ENCODE results near the gene SENP7. TPM values are rescaled to one million over a fixed set of nuclear protein-coding genes. Genes with fewer than 3 reads are reported as not detected.
"Not testable (repeated sequence)": the region's sequence is repeated elsewhere in the genome, so short reads cannot be mapped to it uniquely, and the experiment has no call there.

Gene SENP7
- total RNA-seq, 4 donors from 2014 or later = 5.3 to 16.8 (median 5.9) TPM

- ATAC-seq (no peak), DNase-seq (no peak)
- Histone ChIP-seq H3K4me3 (no peak overlapping the region), H3K4me1 (peaks cover 0 to 8% of the 10 kb centered on the region in 2 donors), H3K27me3 (no peaks in the 10 kb centered on the region), H3K27ac (no peak overlapping the region), H3K9me3 (no peaks in the 10 kb centered on the region), H3K36me3 (no peaks in the 10 kb centered on the region)
- intact Hi-C loops (cut with DNase I; ENCODE audit: low total_unique reads) = no loop called here
- in situ Hi-C loops (cut with MboI; ENCODE audit: low sequenced_read_pairs in 4 of 4) = no loop called here
- no peak for TF ChIP-seq CTCF (IDR thresholded peaks at IDR 0.05 in 4 of 5, conservative IDR thresholded peaks at IDR 0.05 in 1 of 5)
- no peak for TF ChIP-seq POLR2A (IDR thresholded peaks at IDR 0.05)
These were observed 48.8 kb downstream of the SENP7 start for GRCh38 chr3:101464235-101464634.

GRCh38 chr3:101461451-101461850 lies 51.6 kb downstream of the SENP7 start:
- DNase-seq (no peak), ATAC-seq (no peak)
- Histone ChIP-seq H3K27ac (no peak overlapping the region), H3K4me1 (peaks cover 0 to 5% of the 10 kb centered on the region in 2 donors), H3K36me3 (peaks cover 0 to 12% of the 10 kb centered on the region in 2 donors), H3K9me3 (no peaks in the 10 kb centered on the region), H3K4me3 (no peak overlapping the region), H3K27me3 (no peaks in the 10 kb centered on the region)
- intact Hi-C loops (cut with DNase I; ENCODE audit: low total_unique reads) (no loop called here), in situ Hi-C loops (cut with MboI; ENCODE audit: low sequenced_read_pairs in 4 of 4) (no loop called here)
- TF ChIP-seq CTCF (IDR thresholded peaks at IDR 0.05 in 4 of 5, conservative IDR thresholded peaks at IDR 0.05 in 1 of 5) (no peak), POLR2A (IDR thresholded peaks at IDR 0.05) (no peak)

- in situ Hi-C loops (cut with MboI; ENCODE audit: low sequenced_read_pairs in 4 of 4) = no loop called here
- intact Hi-C loops (cut with DNase I; ENCODE audit: low total_unique reads) = no loop called here
These were observed 54.6 kb downstream of the SENP7 start for GRCh38 chr3:101458387-101458786.

GRCh38 chr3:101454629-101455028 lies 58.4 kb downstream of the SENP7 start:
- intact Hi-C loops (cut with DNase I; ENCODE audit: low total_unique reads) = no loop called here
- in situ Hi-C loops (cut with MboI; ENCODE audit: low sequenced_read_pairs in 4 of 4) = no loop called here
- TF ChIP-seq POLR2A (IDR thresholded peaks at IDR 0.05) (no peak), CTCF (IDR thresholded peaks at IDR 0.05 in 4 of 5, conservative IDR thresholded peaks at IDR 0.05 in 1 of 5) (no peak)
- H3K36me3 ChIP-seq = peaks cover 0 to 12% of the 10 kb centered on the region in 2 donors
- H3K27me3 ChIP-seq = no peaks in the 10 kb centered on the region
- no peaks in the 10 kb centered on the region for H3K9me3 ChIP-seq
- ATAC-seq (no peak), DNase-seq (no peak)
- no peak overlapping the region for H3K4me3 ChIP-seq
- no peak overlapping the region for H3K27ac ChIP-seq
- no peaks in the 10 kb centered on the region for H3K4me1 ChIP-seq

More at GRCh38 chr3:101458387-101458786, 54.6 kb downstream of the SENP7 start:
- no peak for TF ChIP-seq CTCF (IDR thresholded peaks at IDR 0.05 in 4 of 5, conservative IDR thresholded peaks at IDR 0.05 in 1 of 5)
- no peak for TF ChIP-seq POLR2A (IDR thresholded peaks at IDR 0.05)
- ATAC-seq = no peak
- Histone ChIP-seq H3K9me3 (no peaks in the 10 kb centered on the region), H3K27me3 (no peaks in the 10 kb centered on the region), H3K36me3 (peaks cover 0 to 12% of the 10 kb centered on the region in 2 donors), H3K27ac (no peak overlapping the region), H3K4me1 (no peaks in the 10 kb centered on the region), H3K4me3 (no peak overlapping the region)
- no peak for DNase-seq

- ATAC-seq = no peak
- in situ Hi-C loops (cut with MboI; ENCODE audit: low sequenced_read_pairs in 4 of 4) = no loop called here
- no peak overlapping the region for H3K4me3 ChIP-seq
- intact Hi-C loops (cut with DNase I; ENCODE audit: low total_unique reads) = no loop called here
- TF ChIP-seq CTCF (IDR thresholded peaks at IDR 0.05 in 4 of 5, conservative IDR thresholded peaks at IDR 0.05 in 1 of 5) = no peak
- H3K36me3 ChIP-seq = peaks cover 0 to 12% of the 10 kb centered on the region in 2 donors
- DNase-seq = no peak
- no peaks in the 10 kb centered on the region for H3K4me1 ChIP-seq
- no peaks in the 10 kb centered on the region for H3K9me3 ChIP-seq
- H3K27me3 ChIP-seq = no peaks in the 10 kb centered on the region
- no peak overlapping the region for H3K27ac ChIP-seq
These were observed 59.1 kb downstream of the SENP7 start for GRCh38 chr3:101453961-101454360.

GRCh38 chr3:101438641-101439040 lies 74.4 kb downstream of the SENP7 start:
- ATAC-seq; H3K36me3 ChIP-seq; H3K4me3 ChIP-seq; in situ Hi-C loops (cut with MboI; ENCODE audit: low sequenced_read_pairs in 4 of 4); H3K27me3 ChIP-seq; H3K4me1 ChIP-seq; intact Hi-C loops (cut with DNase I; ENCODE audit: low total_unique reads); H3K9me3 ChIP-seq; DNase-seq; H3K27ac ChIP-seq: not testable (repeated sequence)

All from gastrocnemius medialis (tissue), 4 donors.